Measurements from ENCODE around the gene CD300LD. TPM values are rescaled to one million over a fixed set of nuclear protein-coding genes. Genes with fewer than 3 reads are reported as not detected.

The CD300LD gene
- total and polyA plus RNA-seq, 2 of the 8 experiments (the other 6 are each of a cell fraction or from before 2014, with no cell fraction given) = not detected

DNA sequence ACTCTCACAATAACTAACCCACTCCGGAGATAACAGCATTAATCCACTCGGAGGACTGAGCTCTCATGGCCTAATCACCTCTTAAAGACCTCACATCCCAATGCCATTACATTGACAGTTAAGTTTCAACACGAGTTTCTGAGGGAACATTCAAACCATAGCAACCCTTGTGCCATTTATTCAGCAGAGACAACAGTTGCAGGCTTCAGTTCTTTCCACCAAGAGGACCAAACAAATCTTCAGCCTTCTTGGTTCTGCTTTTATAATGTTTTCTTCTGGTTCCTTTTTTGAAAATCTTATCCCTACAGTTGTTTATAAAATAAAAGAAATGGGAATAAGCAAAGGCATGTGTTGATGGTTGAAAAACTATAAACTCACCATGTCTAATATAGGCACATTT is 33.6 kb upstream of the CD300LD start (continued):
- TF ChIP-seq, protein P1, sequence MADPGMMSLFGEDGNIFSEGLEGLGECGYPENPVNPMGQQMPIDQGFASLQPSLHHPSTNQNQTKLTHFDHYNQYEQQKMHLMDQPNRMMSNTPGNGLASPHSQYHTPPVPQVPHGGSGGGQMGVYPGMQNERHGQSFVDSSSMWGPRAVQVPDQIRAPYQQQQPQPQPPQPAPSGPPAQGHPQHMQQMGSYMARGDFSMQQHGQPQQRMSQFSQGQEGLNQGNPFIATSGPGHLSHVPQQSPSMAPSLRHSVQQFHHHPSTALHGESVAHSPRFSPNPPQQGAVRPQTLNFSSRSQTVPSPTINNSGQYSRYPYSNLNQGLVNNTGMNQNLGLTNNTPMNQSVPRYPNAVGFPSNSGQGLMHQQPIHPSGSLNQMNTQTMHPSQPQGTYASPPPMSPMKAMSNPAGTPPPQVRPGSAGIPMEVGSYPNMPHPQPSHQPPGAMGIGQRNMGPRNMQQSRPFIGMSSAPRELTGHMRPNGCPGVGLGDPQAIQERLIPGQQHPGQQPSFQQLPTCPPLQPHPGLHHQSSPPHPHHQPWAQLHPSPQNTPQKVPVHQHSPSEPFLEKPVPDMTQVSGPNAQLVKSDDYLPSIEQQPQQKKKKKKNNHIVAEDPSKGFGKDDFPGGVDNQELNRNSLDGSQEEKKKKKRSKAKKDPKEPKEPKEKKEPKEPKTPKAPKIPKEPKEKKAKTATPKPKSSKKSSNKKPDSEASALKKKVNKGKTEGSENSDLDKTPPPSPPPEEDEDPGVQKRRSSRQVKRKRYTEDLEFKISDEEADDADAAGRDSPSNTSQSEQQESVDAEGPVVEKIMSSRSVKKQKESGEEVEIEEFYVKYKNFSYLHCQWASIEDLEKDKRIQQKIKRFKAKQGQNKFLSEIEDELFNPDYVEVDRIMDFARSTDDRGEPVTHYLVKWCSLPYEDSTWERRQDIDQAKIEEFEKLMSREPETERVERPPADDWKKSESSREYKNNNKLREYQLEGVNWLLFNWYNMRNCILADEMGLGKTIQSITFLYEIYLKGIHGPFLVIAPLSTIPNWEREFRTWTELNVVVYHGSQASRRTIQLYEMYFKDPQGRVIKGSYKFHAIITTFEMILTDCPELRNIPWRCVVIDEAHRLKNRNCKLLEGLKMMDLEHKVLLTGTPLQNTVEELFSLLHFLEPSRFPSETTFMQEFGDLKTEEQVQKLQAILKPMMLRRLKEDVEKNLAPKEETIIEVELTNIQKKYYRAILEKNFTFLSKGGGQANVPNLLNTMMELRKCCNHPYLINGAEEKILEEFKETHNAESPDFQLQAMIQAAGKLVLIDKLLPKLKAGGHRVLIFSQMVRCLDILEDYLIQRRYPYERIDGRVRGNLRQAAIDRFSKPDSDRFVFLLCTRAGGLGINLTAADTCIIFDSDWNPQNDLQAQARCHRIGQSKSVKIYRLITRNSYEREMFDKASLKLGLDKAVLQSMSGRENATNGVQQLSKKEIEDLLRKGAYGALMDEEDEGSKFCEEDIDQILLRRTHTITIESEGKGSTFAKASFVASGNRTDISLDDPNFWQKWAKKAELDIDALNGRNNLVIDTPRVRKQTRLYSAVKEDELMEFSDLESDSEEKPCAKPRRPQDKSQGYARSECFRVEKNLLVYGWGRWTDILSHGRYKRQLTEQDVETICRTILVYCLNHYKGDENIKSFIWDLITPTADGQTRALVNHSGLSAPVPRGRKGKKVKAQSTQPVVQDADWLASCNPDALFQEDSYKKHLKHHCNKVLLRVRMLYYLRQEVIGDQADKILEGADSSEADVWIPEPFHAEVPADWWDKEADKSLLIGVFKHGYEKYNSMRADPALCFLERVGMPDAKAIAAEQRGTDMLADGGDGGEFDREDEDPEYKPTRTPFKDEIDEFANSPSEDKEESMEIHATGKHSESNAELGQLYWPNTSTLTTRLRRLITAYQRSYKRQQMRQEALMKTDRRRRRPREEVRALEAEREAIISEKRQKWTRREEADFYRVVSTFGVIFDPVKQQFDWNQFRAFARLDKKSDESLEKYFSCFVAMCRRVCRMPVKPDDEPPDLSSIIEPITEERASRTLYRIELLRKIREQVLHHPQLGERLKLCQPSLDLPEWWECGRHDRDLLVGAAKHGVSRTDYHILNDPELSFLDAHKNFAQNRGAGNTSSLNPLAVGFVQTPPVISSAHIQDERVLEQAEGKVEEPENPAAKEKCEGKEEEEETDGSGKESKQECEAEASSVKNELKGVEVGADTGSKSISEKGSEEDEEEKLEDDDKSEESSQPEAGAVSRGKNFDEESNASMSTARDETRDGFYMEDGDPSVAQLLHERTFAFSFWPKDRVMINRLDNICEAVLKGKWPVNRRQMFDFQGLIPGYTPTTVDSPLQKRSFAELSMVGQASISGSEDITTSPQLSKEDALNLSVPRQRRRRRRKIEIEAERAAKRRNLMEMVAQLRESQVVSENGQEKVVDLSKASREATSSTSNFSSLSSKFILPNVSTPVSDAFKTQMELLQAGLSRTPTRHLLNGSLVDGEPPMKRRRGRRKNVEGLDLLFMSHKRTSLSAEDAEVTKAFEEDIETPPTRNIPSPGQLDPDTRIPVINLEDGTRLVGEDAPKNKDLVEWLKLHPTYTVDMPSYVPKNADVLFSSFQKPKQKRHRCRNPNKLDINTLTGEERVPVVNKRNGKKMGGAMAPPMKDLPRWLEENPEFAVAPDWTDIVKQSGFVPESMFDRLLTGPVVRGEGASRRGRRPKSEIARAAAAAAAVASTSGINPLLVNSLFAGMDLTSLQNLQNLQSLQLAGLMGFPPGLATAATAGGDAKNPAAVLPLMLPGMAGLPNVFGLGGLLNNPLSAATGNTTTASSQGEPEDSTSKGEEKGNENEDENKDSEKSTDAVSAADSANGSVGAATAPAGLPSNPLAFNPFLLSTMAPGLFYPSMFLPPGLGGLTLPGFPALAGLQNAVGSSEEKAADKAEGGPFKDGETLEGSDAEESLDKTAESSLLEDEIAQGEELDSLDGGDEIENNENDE (IDR thresholded peaks at IDR 0.05; ENCODE audit: insufficient replicate concordance, low read length) = no peak
- TF ChIP-seq, protein P2, sequence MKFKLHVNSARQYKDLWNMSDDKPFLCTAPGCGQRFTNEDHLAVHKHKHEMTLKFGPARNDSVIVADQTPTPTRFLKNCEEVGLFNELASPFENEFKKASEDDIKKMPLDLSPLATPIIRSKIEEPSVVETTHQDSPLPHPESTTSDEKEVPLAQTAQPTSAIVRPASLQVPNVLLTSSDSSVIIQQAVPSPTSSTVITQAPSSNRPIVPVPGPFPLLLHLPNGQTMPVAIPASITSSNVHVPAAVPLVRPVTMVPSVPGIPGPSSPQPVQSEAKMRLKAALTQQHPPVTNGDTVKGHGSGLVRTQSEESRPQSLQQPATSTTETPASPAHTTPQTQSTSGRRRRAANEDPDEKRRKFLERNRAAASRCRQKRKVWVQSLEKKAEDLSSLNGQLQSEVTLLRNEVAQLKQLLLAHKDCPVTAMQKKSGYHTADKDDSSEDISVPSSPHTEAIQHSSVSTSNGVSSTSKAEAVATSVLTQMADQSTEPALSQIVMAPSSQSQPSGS (IDR thresholded peaks at IDR 0.05; ENCODE audit: low read length) = no peak
- TF ChIP-seq HDAC6 (IDR thresholded peaks at IDR 0.05; ENCODE audit: low read depth, low read length) (no peak), KDM4A (IDR thresholded peaks at IDR 0.05; ENCODE audit: low read depth, low read length, severe bottlenecking) (no peak), TEAD4 (IDR thresholded peaks at IDR 0.05; ENCODE audit: low read depth, low read length) (no peak), SP4 (IDR thresholded peaks at IDR 0.05; ENCODE audit: low read length) (no peak), TAF1 (IDR thresholded peaks at IDR 0.05; ENCODE audit: low read depth, low read length) (no peak)

Measured in H1 (cell line).